Skeletal muscle tissue (tissue), 4 donors: ENCODE data around the gene POP4. TPM values are rescaled to one million over a fixed set of nuclear protein-coding genes. Genes with fewer than 3 reads are reported as not detected.
A peak's percentile ranks its signal among the peaks of the same experiment; 100 is the strongest.
"Not testable (repeated sequence)": the region's sequence is repeated elsewhere in the genome, so short reads cannot be mapped to it uniquely, and the experiment has no call there.

Experiments
- H3K27ac ChIP-seq: one replicate; pipeline ENCODE4 v1.7.0; 2013; ENCODE audit warnings: mild to moderate bottlenecking, low read depth, low read length, inconsistent platforms
- H3K27me3 ChIP-seq, 3 donors: one replicate each; pipeline ENCODE4 v1.7.0; 2013; ENCODE audit warnings: low read length in 3 of 3; ENCODE audit not compliant: control insufficient read depth in 3 of 3, insufficient read depth in 3 of 3
- H3K36me3 ChIP-seq, 3 donors: one replicate each; pipeline ENCODE4 v1.7.0; 2013; ENCODE audit warnings: low read length in 3 of 3; ENCODE audit not compliant: control insufficient read depth in 3 of 3, insufficient read depth in 3 of 3
- H3K4me1 ChIP-seq, 3 donors: one replicate each; pipeline ENCODE4 v1.7.0; 2013; ENCODE audit warnings: low read length in 3 of 3, mild to moderate bottlenecking in 3 of 3; ENCODE audit not compliant: control insufficient read depth in 3 of 3, insufficient read depth in 3 of 3
- H3K4me3 ChIP-seq, 3 donors: one replicate each; pipeline ENCODE4 v1.7.0; 2013; ENCODE audit warnings: low read length in 3 of 3
- H3K9ac ChIP-seq, 3 donors: one replicate each; pipeline ENCODE4 v1.7.0; 2013; ENCODE audit warnings: low read length in 3 of 3, mild to moderate bottlenecking in 3 of 3, moderate library complexity in 2 of 3, low read depth in 1 of 3
- H3K9me3 ChIP-seq, 3 donors: one replicate each; pipeline ENCODE4 v1.7.0; 2013; ENCODE audit warnings: low read length in 3 of 3; ENCODE audit not compliant: control insufficient read depth in 3 of 3
- total RNA-seq: library from RNA; depleted of rRNA; stranded (reverse); fragments of >200 nt; gene quantifications from one replicate; pipeline ENCODE4 v1.2.3, GENCODE V29; 2014
- donor health status: Osteomylitis.

POP4 gene, protein sequence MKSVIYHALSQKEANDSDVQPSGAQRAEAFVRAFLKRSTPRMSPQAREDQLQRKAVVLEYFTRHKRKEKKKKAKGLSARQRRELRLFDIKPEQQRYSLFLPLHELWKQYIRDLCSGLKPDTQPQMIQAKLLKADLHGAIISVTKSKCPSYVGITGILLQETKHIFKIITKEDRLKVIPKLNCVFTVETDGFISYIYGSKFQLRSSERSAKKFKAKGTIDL
- 22.4 TPM for total RNA-seq

DNA sequence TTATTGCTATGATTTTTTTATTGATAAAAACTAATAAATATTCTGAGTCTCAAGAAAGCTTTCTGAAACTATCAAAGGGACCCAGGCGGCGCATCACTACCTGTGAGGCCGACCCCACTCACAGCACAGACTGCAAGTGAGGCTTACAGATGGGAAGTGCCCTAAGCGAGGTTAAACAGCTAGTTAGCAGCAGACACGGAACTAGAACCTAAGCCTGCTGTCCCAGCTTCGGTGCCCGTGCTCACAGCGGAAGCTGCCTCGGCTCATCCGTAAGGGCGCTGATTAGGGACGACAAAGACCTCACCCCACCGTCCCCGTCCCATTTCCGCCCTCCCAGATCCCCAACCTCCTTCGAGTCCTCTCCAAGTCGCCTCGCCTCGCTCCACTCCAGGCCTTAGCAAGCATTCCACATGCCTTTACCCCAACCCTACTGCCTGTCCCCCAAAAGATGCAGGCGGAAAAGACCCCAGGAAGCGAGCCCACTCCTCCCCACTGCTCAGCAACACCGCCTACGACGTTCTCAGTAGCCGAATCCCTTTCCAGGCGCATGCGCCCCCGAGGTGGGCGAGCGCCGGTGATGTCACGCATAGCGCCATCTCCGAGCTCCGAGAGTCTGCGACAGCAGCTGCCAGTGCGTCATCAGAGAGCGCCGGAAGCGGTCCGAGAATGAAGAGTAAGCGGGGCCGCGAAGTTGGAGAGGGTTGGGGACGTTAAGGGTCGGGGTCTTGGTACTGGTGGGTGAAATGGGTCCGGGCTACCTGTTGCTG, at the start of gene POP4:
Gene POP4, plus strand, starts transcription at position 631 of the 767 bp plus-strand sequence. Its CDS starts 36 bp downstream, at position 667.
- H3K4me1 ChIP-seq = peaks cover 20 to 26% (median 24%) of the 10 kb centered on the region in 3 donors
- H3K4me3 ChIP-seq = peak within 1 kb of the TSS; percentile 90 to 100 (median 100)
- no peaks in the 10 kb centered on the region for H3K27me3 ChIP-seq
- H3K9ac ChIP-seq = peak within 1 kb of the TSS; percentile 93 to 100 (median 100)
- no peaks in the 10 kb centered on the region for H3K9me3 ChIP-seq
- peaks cover 13 to 16% (median 14%) of the 10 kb centered on the region in 3 donors for H3K36me3 ChIP-seq
- peak within 1 kb of the TSS; percentile 89 for H3K27ac ChIP-seq

- H3K27me3 ChIP-seq, H3K4me1 ChIP-seq, H3K4me3 ChIP-seq, H3K9me3 ChIP-seq, H3K9ac ChIP-seq, H3K27ac ChIP-seq, H3K36me3 ChIP-seq: not testable (repeated sequence)
These were observed 47.0 kb upstream of the POP4 start for GRCh38 chr19:29559110-29559509.

DNA sequence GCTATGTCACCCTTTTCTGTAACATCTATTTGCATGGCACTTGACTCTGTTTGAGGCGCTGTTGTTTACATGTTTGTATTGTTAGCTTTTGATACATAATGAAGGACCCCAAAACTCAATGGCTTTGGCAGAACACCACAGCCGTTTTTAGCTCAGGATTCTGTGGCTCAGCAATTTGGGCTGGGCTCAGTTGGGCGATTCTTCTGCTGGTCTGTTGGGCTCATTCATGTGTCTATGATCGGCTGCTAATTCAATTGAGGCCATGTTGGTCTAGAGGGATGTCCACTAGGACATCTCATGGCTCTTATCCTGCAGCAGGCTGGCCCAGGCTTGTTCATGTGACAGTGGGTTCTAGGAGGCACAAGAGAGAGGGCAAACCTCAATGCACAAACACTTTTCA, 46.3 kb upstream of the POP4 start:
- Histone ChIP-seq H3K27ac (no peak overlapping the region), H3K4me1 (peaks cover 0 to 4% (median 3%) of the 10 kb centered on the region in 3 donors), H3K36me3 (no peaks in the 10 kb centered on the region), H3K9ac (no peak overlapping the region), H3K4me3 (no peak overlapping the region), H3K9me3 (peaks cover 2 to 8% (median 5%) of the 10 kb centered on the region in 3 donors), H3K27me3 (peaks cover 0 to 2% (median 0%) of the 10 kb centered on the region in 3 donors)

DNA sequence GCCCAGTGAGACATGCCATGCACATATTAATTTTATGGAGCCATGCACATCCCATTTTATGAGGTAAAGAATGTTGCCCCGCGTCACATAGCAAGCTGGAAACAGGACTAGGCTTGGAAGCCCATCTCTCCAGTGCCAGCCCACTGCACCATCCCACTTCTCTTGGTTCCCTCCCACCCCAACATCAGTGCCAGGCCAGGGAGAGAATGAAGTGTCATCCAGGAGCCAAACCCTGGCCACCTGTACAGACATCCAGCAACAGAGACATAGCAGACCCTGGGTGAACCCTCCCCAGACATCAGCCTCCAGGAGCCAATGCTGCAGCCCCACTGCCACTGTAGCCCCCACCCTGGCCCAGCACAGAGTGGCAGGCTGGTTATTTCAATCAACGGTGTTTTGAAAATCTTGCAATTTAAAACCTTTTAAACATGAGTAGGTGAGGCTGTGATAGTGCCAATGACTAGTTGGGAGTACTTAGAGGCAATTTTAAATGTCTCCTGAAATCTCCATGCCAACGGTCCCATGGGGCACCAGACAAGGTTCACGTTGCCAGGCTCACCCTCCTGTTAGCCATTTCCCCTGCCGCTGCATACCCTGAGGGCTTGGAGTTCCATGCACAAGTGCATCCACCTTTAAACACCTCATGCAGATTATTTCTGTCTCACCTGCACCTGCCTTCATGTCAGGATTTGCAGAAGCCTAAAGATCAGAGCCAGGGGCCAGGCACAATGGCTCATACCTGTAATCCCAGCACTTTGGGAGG, 45.6 kb upstream of the POP4 start:
- Histone ChIP-seq H3K9ac (no peak overlapping the region), H3K27ac (no peak overlapping the region), H3K4me1 (peaks cover 0 to 7% (median 4%) of the 10 kb centered on the region in 3 donors), H3K27me3 (peaks cover 0 to 2% (median 0%) of the 10 kb centered on the region in 3 donors), H3K4me3 (no peak overlapping the region), H3K9me3 (peaks cover 2 to 8% (median 5%) of the 10 kb centered on the region in 3 donors), H3K36me3 (no peaks in the 10 kb centered on the region)

DNA sequence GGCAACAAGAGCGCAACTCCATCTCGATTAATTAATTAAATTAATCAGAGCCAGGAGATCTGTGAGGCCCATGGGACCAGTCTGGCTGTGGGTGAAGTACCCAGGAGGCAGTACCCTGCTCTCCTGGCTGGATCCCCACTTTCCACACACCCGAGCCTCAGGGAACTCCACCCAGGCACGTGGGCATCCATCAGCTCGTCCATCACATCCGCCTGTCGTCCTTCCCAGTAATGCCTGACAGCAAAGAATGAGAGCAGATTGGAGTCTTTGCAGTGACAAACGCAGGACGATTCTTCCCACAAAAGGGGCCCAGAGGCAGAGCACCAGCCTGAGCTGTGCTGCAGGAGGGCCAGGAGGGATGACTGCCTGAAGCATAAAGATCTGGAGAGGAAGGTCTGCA, 44.5 kb upstream of the POP4 start:
- Histone ChIP-seq H3K9ac (no peak overlapping the region), H3K4me1 (peaks cover 0 to 7% (median 4%) of the 10 kb centered on the region in 3 donors), H3K27ac (no peak overlapping the region), H3K9me3 (peaks cover 2 to 8% (median 5%) of the 10 kb centered on the region in 3 donors), H3K36me3 (no peaks in the 10 kb centered on the region), H3K4me3 (no peak overlapping the region), H3K27me3 (peaks cover 0 to 6% (median under 1%) of the 10 kb centered on the region in 3 donors)

DNA sequence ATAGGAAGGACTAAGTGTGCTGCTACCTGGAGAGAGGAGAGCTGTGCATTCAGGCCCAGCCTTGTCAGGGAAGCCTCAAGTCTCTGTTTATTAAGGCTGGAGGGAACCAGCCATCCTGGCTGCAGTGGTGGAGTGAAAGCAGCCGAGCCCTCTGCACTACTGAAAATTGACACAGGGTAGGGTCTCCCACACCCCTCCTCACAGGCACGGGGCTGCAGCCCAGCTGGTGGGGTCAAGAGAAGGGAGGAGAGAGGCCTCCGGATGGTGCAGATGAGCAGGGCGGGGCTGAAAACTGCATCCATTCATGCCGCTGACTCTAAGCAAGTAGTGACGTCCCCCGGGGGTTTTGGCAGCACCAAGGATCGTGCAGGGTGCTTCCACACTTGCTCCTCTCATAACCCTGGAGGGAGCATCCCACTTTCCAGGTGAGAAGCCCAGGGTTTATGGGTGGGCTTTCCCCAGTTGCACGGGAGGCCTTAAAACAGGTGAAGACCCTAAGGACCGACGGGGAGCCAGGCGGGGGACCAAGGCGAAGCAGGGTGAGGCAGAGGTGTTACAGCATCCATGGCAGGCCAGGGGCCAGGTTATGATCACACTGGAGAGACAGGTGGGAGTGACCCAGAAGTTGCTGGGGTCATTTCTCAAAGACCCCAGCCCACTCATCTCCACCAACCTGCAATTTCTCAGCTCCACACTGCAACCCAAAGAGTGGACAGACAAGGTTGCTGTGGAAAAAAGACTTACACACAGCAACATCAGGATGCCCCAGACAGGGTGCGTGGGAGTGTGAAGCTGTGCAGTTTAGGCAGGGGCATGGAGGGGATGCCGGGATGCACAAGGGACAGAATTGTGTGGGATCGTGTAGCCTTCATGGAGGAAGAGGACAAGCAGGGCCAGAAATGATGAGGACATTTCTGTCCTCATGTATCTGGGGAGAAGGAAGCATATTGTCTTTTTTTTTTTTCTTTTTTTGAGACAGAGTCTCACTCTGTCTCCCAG, 43.5 kb upstream of the POP4 start:
- Histone ChIP-seq H3K4me3 (no peak overlapping the region), H3K36me3 (no peaks in the 10 kb centered on the region), H3K4me1 (peaks cover 0 to 7% (median 4%) of the 10 kb centered on the region in 3 donors), H3K27ac (no peak overlapping the region), H3K27me3 (peaks cover 7 to 10% (median 7%) of the 10 kb centered on the region in 3 donors), H3K9ac (no peak overlapping the region), H3K9me3 (peaks cover 2 to 8% (median 5%) of the 10 kb centered on the region in 3 donors)

GRCh38 chr19:29563486-29564101, 42.5 kb upstream of the POP4 start:
- peaks cover 10 to 19% (median 16%) of the 10 kb centered on the region in 3 donors for H3K27me3 ChIP-seq
- H3K9ac ChIP-seq = no peak overlapping the region
- H3K4me1 ChIP-seq = peaks cover 0 to 7% (median 4%) of the 10 kb centered on the region in 3 donors
- no peak overlapping the region for H3K4me3 ChIP-seq
- H3K36me3 ChIP-seq = no peaks in the 10 kb centered on the region
- H3K27ac ChIP-seq = no peak overlapping the region
- peaks cover 2 to 8% (median 5%) of the 10 kb centered on the region in 3 donors for H3K9me3 ChIP-seq

- peaks cover 10 to 25% (median 23%) of the 10 kb centered on the region in 3 donors for H3K27me3 ChIP-seq
- H3K4me1 ChIP-seq = peaks cover 0 to 7% (median 4%) of the 10 kb centered on the region in 3 donors
- no peak overlapping the region for H3K4me3 ChIP-seq
- peaks cover 2 to 6% (median 5%) of the 10 kb centered on the region in 3 donors for H3K9me3 ChIP-seq
- peak overlapping the region in 1 of 3 donors; percentile 16 for H3K9ac ChIP-seq
- H3K27ac ChIP-seq = no peak overlapping the region
- no peaks in the 10 kb centered on the region for H3K36me3 ChIP-seq
These were observed 41.5 kb upstream of the POP4 start for GRCh38 chr19:29564574-29565005.
